Body of pancreas (tissue), 4 donors: Measurements from ENCODE around the gene CHST3. TPM values are rescaled to one million over a fixed set of nuclear protein-coding genes. Genes with fewer than 3 reads are reported as not detected.

ENCODE experiments used
- ATAC-seq: fragments of 150-250 bp; one replicate; pipeline ENCODE4 v1.9.1; 2016
- DNase-seq, 4 donors: peaks; one replicate each; pipeline ENCODE4 v3.0.0-alpha.2; 2019
- H3K27ac ChIP-seq, 4 donors: fragments of 200-600 bp; sonication (generic); 1 replicate in 3 of 4; 2 replicates in 1 of 4; pipeline versions ENCODE4 v1.5.1 to v1.6.1; 2016 to 2019; ENCODE audit warnings: mild to moderate bottlenecking in 1 of 4, mixed read lengths in 1 of 4, moderate library complexity in 1 of 4
- H3K27me3 ChIP-seq, 2 donors: fragments of 200-600 bp; sonication (generic); one replicate each; pipeline ENCODE4 v1.6.0; 2016; ENCODE audit warnings: mild to moderate bottlenecking in 1 of 2
- H3K36me3 ChIP-seq, 2 donors: fragments of 200-600 bp; sonication (generic); replicated peaks in 1 of 2; 2 replicates each; pipeline ENCODE4 v1.5.1; 2016; ENCODE audit warnings: low read depth in 2 of 2; ENCODE audit not compliant: insufficient read depth in 1 of 2
- H3K4me1 ChIP-seq: fragments of 200-600 bp; sonication (generic); one replicate; pipeline ENCODE4 v1.6.0; 2016
- H3K4me3 ChIP-seq, 2 donors: fragments of 200-600 bp; sonication (generic); 1 replicate in 1 of 2; 2 replicates in 1 of 2; pipeline ENCODE4 v1.5.1; 2016 to 2019
- H3K9me3 ChIP-seq, 3 donors: fragments of 200-600 bp; sonication (generic); 1 replicate in 2 of 3; 2 replicates in 1 of 3; pipeline ENCODE4 v1.5.1; 2016
- CTCF ChIP-seq, 7 experiments: fragments of 450-650 bp in 4 of 7; fragments of 200-600 bp in 3 of 7; sonication (generic) in 3 of 7; IDR thresholded peaks; one replicate each; pipeline ENCODE4 v1.5.1; 2016 to 2019; ENCODE audit warnings: antibody characterized with exemption in 7 of 7
- POLR2A ChIP-seq, 3 donors: fragments of 450-650 bp; IDR thresholded peaks; one replicate each; pipeline ENCODE4 v1.6.1; 2016; ENCODE audit warnings: antibody characterized with exemption in 3 of 3, mild to moderate bottlenecking in 2 of 3
- WGBS, 2 donors: methylation state at CpG; one replicate each; pipeline ENCODE4 v1.1.5; 2017; 5-methylcytosine and 5-hydroxymethylcytosine counted together
- intact Hi-C: fragments of 100-400 bp; cut with DNase I; formaldehyde crosslinking; loops from one replicate; pipeline ENCODE4 v1.15.1; 2023
- total RNA-seq, 2 donors: library from RNA; depleted of rRNA; stranded (reverse); fragments of >200 nt; gene quantifications; one replicate each; pipeline ENCODE4 v1.1.0, GENCODE V29; 2016

The CHST3 gene
- total RNA-seq, 2 donors from 2014 or later: 8.6 to 19.4 TPM

DNA sequence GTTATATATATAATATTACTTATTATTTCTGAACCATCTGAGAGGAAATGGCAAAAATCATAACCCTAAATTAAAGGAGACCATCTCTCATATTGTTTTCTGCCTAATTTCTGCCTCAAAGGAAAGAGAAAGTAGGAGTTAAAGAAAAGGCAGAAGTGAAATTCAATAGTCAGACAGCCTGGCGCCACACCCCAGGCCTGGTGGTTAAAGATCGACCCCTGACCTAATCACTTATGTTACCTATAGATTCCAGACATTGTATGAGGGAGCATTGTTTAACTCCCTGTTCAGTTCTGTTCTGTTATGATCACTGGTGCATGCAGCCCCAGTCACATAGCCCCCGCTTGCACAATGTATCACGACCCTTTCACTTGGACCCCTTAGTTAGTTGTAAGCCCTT is 24.9 kb upstream of the CHST3 start:
- 74 to 82% methylated on average over 4 of the region's 4 CpGs for WGBS, 2 donors
- Histone ChIP-seq H3K27ac (no peak overlapping the region), H3K4me1 (no peaks in the 10 kb centered on the region), H3K4me3 (no peak overlapping the region), H3K36me3 (no peaks in the 10 kb centered on the region), H3K9me3 (peaks cover 0 to 17% (median 0%) of the 10 kb centered on the region in 3 donors), H3K27me3 (no peaks in the 10 kb centered on the region)
- DNase-seq: no peak
- TF ChIP-seq CTCF (IDR thresholded peaks at IDR 0.05) (no peak), POLR2A (IDR thresholded peaks at IDR 0.05) (no peak)
- no peak for ATAC-seq
- intact Hi-C loops: no loop called here

DNA sequence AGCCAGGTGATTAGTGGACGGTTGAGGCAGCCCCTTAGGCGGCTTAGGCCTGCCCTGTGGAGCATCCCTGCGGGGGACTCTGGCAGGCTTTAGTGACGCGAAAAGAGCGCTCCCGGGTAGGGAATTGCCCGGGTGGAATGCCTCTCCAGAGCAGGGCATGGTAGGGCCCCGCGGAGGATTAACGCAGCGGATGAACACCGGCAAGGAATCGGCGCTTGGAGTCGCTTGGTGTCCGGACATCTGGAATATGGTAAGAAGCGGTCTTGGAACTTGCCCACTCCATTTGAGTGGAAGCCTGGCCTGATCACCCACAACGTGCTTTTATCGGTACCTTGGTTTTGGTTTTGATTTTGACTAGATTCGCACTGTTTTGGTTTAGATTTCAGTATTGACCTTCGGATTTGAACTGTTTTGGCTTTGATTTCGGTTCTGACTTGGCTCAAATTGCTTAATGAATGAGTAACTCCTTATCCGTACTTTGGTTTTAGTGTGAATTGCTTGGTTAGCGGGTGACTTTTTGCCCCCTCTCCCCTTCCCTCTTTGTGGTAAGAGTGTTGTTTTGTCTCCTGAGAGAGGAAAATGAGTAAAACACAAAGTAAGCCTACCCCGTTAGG is 24.2 kb upstream of the CHST3 start:
- no peak for ATAC-seq
- H3K36me3 ChIP-seq: no peaks in the 10 kb centered on the region
- WGBS, 2 donors: 85 to 94% methylated on average over 26 of the region's 26 CpGs

GRCh38 chr10:71940752-71941151 is 23.4 kb upstream of the CHST3 start:
- TF ChIP-seq POLR2A (IDR thresholded peaks at IDR 0.05) (no peak), CTCF (IDR thresholded peaks at IDR 0.05) (no peak)
- 79 to 88% methylated on average over 4 of the region's 4 CpGs for WGBS, 2 donors
- intact Hi-C loops: no loop called here

More for the DNA sequence above, 24.2 kb upstream of the CHST3 start:
- DNase-seq: no peak
- no peak for TF ChIP-seq POLR2A (IDR thresholded peaks at IDR 0.05)
- TF ChIP-seq CTCF (IDR thresholded peaks at IDR 0.05): no peak
- no peaks in the 10 kb centered on the region for H3K4me1 ChIP-seq
- H3K9me3 ChIP-seq: peaks cover 0 to 23% (median 0%) of the 10 kb centered on the region in 3 donors
- no peak overlapping the region for H3K27ac ChIP-seq
- intact Hi-C loops: no loop called here
- H3K27me3 ChIP-seq: no peaks in the 10 kb centered on the region
- no peak overlapping the region for H3K4me3 ChIP-seq

GRCh38 chr10:71941318-71941717 is 22.9 kb upstream of the CHST3 start:
- Histone ChIP-seq H3K27ac (no peak overlapping the region), H3K4me1 (no peaks in the 10 kb centered on the region), H3K27me3 (no peaks in the 10 kb centered on the region), H3K36me3 (no peaks in the 10 kb centered on the region), H3K4me3 (no peak overlapping the region), H3K9me3 (peaks cover 0 to 33% (median 0%) of the 10 kb centered on the region in 3 donors)
- TF ChIP-seq CTCF (IDR thresholded peaks at IDR 0.05): no peak
- TF ChIP-seq POLR2A (IDR thresholded peaks at IDR 0.05): no peak
- 55 to 67% methylated on average over 8 of the region's 8 CpGs for WGBS, 2 donors
- DNase-seq (no peak), ATAC-seq (no peak)
- intact Hi-C loops: no loop called here

More at GRCh38 chr10:71940752-71941151, 23.4 kb upstream of the CHST3 start:
- no peak for DNase-seq
- H3K36me3 ChIP-seq: no peaks in the 10 kb centered on the region
- ATAC-seq: no peak
- no peaks in the 10 kb centered on the region for H3K4me1 ChIP-seq
- no peak overlapping the region for H3K27ac ChIP-seq
- peaks cover 0 to 28% (median 0%) of the 10 kb centered on the region in 3 donors for H3K9me3 ChIP-seq
- H3K27me3 ChIP-seq: no peaks in the 10 kb centered on the region
- no peak overlapping the region for H3K4me3 ChIP-seq
